Fibroblast of lung (primary cell): ENCODE data around the gene WDR4.

Source experiments
- CTCF ChIP-seq, 2 donors: IDR thresholded peaks in 1 of 2; conservative IDR thresholded peaks in 1 of 2; 1 replicate in 1 of 2; 2 replicates in 1 of 2; pipeline ENCODE4 v1.5.1; 2011 to 2012; ENCODE audit warnings: low read length in 2 of 2, control low read depth in 1 of 2, inconsistent platforms in 1 of 2, low read depth in 1 of 2, mild to moderate bottlenecking in 1 of 2
- EZH2 ChIP-seq: IDR thresholded peaks from 2 replicates; pipeline ENCODE4 v1.5.1; 2012; ENCODE audit warnings: low read length, control low read depth, mild to moderate bottlenecking; ENCODE audit errors: missing control alignments

GRCh38 chr21:42834726-42835191, 44.6 kb downstream of the WDR4 start:
- no peak for TF ChIP-seq CTCF (conservative IDR thresholded peaks at IDR 0.05 in 1 of 2, IDR thresholded peaks at IDR 0.05 in 1 of 2; ENCODE audit: low read depth in 1 of 2, low read length in 2 of 2)
- TF ChIP-seq EZH2: no peak
